Hepatocyte (in vitro differentiated cells): Measurements from ENCODE around the gene PLEKHG5. TPM values are rescaled to one million over a fixed set of nuclear protein-coding genes. Genes with fewer than 3 reads are reported as not detected.
"Not testable (repeated sequence)": the region's sequence is repeated elsewhere in the genome, so short reads cannot be mapped to it uniquely, and the experiment has no call there.

Experiments
- DNase-seq: peaks from one replicate; pipeline ENCODE4 v3.0.0-alpha.2; 2016; ENCODE audit warnings: low spot score
- H2AFZ ChIP-seq: fragments of 200-600 bp; sonication (generic); 2 replicates; pipeline ENCODE4 v1.6.0; 2016; ENCODE audit warnings: antibody characterized with exemption, mild to moderate bottlenecking
- H3K27ac ChIP-seq: fragments of 200-600 bp; sonication (generic); 2 replicates; pipeline ENCODE4 v1.5.1; 2016; ENCODE audit warnings: mild to moderate bottlenecking
- H3K27me3 ChIP-seq: fragments of 200-600 bp; sonication (generic); 2 replicates; pipeline ENCODE4 v1.6.1; 2016
- H3K36me3 ChIP-seq: fragments of 200-600 bp; sonication (generic); replicated peaks from 2 replicates; pipeline ENCODE4 v1.5.1; 2016; ENCODE audit warnings: low read depth; ENCODE audit not compliant: insufficient read depth
- H3K4me1 ChIP-seq: fragments of 200-600 bp; sonication (generic); 2 replicates; pipeline ENCODE4 v1.5.1; 2016; ENCODE audit warnings: mild to moderate bottlenecking, moderate library complexity; ENCODE audit not compliant: insufficient read depth
- H3K4me2 ChIP-seq: fragments of 200-600 bp; sonication (generic); 2 replicates; pipeline ENCODE4 v1.6.0; 2016
- H3K4me3 ChIP-seq: fragments of 200-600 bp; sonication (generic); 2 replicates; pipeline ENCODE4 v1.5.1; 2016; ENCODE audit warnings: mild to moderate bottlenecking
- H3K79me2 ChIP-seq: fragments of 200-600 bp; sonication (generic); 2 replicates; pipeline ENCODE4 v1.6.0; 2017; ENCODE audit warnings: mild to moderate bottlenecking
- H3K9me2 ChIP-seq: fragments of 200-600 bp; sonication (generic); replicated peaks from 2 replicates; pipeline ENCODE4 v1.6.0; 2017; ENCODE audit warnings: mild to moderate bottlenecking; ENCODE audit not compliant: insufficient read depth
- H3K9me3 ChIP-seq: fragments of 200-600 bp; sonication (generic); 2 replicates; pipeline ENCODE4 v1.5.1; 2016; ENCODE audit warnings: low read depth, mild to moderate bottlenecking
- H4K20me1 ChIP-seq: fragments of 200-600 bp; sonication (generic); 2 replicates; pipeline ENCODE4 v1.6.0; 2016; ENCODE audit warnings: mild to moderate bottlenecking; ENCODE audit not compliant: insufficient read depth, poor library complexity, severe bottlenecking
- EZH2 ChIP-seq: fragments of 200-600 bp; sonication (generic); IDR thresholded peaks from 2 replicates; pipeline ENCODE4 v1.6.1; 2016; ENCODE audit warnings: antibody characterized with exemption, mild to moderate bottlenecking, borderline replicate concordance
- EZH2phosphoT487 ChIP-seq: fragments of 200-600 bp; sonication (generic); IDR thresholded peaks from one replicate; pipeline ENCODE4 v1.6.1; 2018; ENCODE audit warnings: antibody characterized with exemption, mild to moderate bottlenecking, low read depth, moderate library complexity; ENCODE audit not compliant: unreplicated experiment, severe bottlenecking
- WGBS: methylation state at CpG from one replicate; pipeline ENCODE4 v1.1.6; 2016; ENCODE audit warnings: low lambda C conversion rate; ENCODE audit errors: missing lambda C conversion rate; 5-methylcytosine and 5-hydroxymethylcytosine counted together
- polyA plus RNA-seq: library from polyadenylated mRNA; unstranded; fragments of >200 nt; fragmentation: Nextera tagmentation; extraction: Ambion mirVana; gene quantifications from 2 replicates; pipeline ENCODE4 v1.2.1, GENCODE V29; 2016
- total RNA-seq: library from RNA; depleted of rRNA; stranded (reverse); fragments of >200 nt; gene quantifications from 2 replicates; pipeline ENCODE4 v1.2.3, GENCODE V29; 2014
- TF ChIP-seq, protein P1 (sequence below): fragments of 200-600 bp; sonication (generic); IDR thresholded peaks from 2 replicates; pipeline ENCODE4 v1.5.1; 2016; ENCODE audit warnings: antibody characterized with exemption, mild to moderate bottlenecking; ENCODE audit not compliant: poor library complexity

Gene PLEKHG5
- total and polyA plus RNA-seq, 2 experiments from 2014 or later: 11.5 to 13.3 TPM

DNA sequence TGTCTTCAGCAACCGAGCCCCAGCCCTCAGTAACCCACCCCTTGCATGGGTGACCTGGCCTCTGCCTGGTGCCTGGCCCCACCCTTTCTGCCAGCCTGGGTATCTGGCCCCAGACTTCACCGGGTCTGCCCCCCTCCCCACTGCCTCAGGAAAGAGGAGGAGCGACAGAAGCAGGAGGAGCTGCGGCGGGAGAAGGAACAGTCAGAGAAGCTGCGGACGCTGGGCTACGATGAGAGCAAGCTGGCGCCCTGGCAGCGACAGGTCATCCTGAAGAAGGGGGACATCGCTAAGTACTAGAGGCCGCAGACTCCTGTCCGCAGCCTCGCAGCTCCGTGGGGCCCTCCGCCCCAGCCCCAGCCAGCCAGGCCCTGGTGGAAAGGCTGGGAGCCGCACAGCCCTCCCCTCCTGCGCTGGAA, 31.6 kb downstream of the PLEKHG5 start:
- Histone ChIP-seq H3K9me2 (no peaks in the 10 kb centered on the region), H3K27ac (no peak overlapping the region), H3K4me3 (no peak overlapping the region), H3K4me2 (peak overlapping the region; percentile 41), H3K27me3 (no peaks in the 10 kb centered on the region), H2AFZ (no peak overlapping the region), H3K79me2 (no peaks in the 10 kb centered on the region), H3K4me1 (no peaks in the 10 kb centered on the region), H3K9me3 (no peaks in the 10 kb centered on the region), H4K20me1 (no peaks in the 10 kb centered on the region), H3K36me3 (no peaks in the 10 kb centered on the region)
- WGBS: 47% methylated on average over 14 of the region's 18 CpGs
- no peak for DNase-seq
- TF ChIP-seq EZH2phosphoT487 (no peak), EZH2 (no peak)
- TF ChIP-seq, protein P1, sequence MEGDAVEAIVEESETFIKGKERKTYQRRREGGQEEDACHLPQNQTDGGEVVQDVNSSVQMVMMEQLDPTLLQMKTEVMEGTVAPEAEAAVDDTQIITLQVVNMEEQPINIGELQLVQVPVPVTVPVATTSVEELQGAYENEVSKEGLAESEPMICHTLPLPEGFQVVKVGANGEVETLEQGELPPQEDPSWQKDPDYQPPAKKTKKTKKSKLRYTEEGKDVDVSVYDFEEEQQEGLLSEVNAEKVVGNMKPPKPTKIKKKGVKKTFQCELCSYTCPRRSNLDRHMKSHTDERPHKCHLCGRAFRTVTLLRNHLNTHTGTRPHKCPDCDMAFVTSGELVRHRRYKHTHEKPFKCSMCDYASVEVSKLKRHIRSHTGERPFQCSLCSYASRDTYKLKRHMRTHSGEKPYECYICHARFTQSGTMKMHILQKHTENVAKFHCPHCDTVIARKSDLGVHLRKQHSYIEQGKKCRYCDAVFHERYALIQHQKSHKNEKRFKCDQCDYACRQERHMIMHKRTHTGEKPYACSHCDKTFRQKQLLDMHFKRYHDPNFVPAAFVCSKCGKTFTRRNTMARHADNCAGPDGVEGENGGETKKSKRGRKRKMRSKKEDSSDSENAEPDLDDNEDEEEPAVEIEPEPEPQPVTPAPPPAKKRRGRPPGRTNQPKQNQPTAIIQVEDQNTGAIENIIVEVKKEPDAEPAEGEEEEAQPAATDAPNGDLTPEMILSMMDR: no peak

DNA sequence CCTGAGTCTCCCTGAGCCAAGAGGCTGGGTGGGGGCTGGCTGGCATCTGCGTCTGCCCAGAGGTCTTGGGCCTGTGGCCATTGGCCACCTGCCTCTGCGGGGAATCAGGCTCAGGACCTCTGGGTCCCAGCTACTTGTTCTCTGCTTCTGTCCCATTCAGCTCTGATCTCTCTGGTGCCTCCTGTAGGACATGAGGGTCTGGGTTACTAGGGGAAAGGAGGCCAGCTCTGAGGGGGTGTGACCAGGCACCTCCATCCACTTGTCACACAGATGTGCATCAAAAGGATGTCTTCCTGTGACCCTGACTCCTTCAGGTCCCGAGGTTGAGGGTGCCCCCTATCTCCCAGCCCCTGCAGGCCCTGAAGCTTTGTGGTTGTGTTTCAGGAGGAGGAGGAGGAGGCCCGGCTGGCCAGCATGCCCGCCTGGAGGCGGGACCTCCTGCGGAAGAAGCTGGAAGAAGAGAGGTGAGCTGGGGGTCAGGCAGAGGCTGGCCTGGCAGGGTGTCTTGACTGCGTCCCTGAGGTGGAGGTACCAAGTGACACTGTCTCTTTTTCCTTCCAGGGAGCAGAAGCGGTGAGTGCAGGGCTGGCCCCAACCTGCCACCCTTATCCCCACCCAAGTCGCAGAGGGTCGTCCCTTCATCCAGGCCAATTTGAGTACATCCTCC, 34.5 kb downstream of the PLEKHG5 start:
- Histone ChIP-seq H3K4me1 (no peaks in the 10 kb centered on the region), H4K20me1 (no peaks in the 10 kb centered on the region), H3K9me3 (no peaks in the 10 kb centered on the region), H3K27ac (no peak overlapping the region), H3K36me3 (no peaks in the 10 kb centered on the region), H2AFZ (no peak overlapping the region), H3K9me2 (no peaks in the 10 kb centered on the region), H3K79me2 (no peaks in the 10 kb centered on the region), H3K4me2 (no peak overlapping the region), H3K27me3 (no peaks in the 10 kb centered on the region), H3K4me3 (no peak overlapping the region)
- DNase-seq: no peak
- WGBS: 77% methylated on average over 11 of the region's 11 CpGs
- TF ChIP-seq EZH2phosphoT487 (no peak), EZH2 (no peak)
- TF ChIP-seq, protein P1: no peak

DNA sequence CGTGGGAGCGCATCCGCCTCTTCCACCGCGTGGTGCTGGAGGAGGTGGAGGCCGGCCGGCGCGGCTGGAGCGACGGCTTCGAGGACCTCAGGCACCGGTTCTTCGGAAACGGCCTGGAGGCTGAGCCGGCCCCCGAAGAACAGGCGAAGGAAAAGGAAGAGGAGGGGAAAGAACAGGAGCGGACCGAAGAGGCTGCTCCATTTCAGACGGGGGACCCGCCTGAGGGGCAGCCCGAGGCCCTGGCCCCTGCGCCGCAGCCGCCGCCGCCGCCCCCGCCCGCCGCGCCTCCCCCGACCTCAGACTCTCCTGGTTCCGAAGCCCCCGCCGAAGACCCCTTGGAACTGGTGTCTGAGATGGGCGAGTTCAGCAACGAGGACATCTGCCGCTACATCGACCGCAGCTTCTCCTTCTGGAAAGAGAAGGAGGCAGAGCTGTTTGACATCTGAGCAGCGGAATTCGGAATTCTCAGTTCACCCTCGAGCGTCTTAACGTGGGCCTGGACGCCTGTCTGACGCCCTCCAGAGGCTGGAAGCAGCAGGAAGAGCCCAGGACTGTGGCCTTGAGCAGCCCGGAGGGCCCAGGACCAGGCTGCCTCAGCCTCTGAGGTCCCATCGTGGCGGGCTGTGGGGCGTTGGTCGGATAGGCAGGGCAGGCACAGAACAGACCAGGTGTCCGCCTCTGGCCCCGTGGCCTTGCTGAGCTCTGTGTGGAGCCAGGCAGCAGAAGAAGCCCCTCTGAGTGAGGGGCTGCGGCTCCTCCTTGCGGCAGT, 35.5 kb downstream of the PLEKHG5 start:
- not testable (repeated sequence) for H3K27ac ChIP-seq, DNase-seq, H3K4me2 ChIP-seq, H3K9me3 ChIP-seq, H3K4me3 ChIP-seq, H4K20me1 ChIP-seq, H3K79me2 ChIP-seq, H3K36me3 ChIP-seq, H3K4me1 ChIP-seq, H3K9me2 ChIP-seq, H3K27me3 ChIP-seq, H2AFZ ChIP-seq
- 92% methylated on average over 53 of the region's 58 CpGs for WGBS
